Measurements from ENCODE around the gene SLC12A1.

DNA sequence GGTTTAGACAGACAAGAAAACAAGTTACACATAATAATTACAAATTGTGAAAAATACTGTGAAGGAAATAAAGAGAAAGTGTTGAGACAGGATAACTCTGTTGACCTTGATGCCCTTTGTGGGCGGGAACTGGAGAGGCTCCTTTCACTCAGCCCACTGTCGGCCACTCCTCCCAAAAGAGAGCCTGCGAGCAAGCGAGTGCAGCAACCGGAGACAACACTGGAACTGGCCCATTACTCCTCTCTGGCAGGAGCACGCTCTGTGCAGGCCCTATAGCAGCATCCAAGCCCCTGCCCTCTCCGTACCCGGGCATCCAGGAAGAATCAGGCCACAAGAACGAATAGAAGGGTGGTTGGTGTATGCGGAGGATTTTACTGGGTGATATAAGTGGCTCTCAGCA, 108.9 kb downstream of the SLC12A1 start:
- TF ChIP-seq, protein P1, sequence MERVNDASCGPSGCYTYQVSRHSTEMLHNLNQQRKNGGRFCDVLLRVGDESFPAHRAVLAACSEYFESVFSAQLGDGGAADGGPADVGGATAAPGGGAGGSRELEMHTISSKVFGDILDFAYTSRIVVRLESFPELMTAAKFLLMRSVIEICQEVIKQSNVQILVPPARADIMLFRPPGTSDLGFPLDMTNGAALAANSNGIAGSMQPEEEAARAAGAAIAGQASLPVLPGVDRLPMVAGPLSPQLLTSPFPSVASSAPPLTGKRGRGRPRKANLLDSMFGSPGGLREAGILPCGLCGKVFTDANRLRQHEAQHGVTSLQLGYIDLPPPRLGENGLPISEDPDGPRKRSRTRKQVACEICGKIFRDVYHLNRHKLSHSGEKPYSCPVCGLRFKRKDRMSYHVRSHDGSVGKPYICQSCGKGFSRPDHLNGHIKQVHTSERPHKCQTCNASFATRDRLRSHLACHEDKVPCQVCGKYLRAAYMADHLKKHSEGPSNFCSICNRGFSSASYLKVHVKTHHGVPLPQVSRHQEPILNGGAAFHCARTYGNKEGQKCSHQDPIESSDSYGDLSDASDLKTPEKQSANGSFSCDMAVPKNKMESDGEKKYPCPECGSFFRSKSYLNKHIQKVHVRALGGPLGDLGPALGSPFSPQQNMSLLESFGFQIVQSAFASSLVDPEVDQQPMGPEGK (CRISPR knock-in tag; IDR thresholded peaks at IDR 0.05; ENCODE audit: borderline replicate concordance), result no peak
- TF ChIP-seq ZNF70 (CRISPR knock-in tag; IDR thresholded peaks at IDR 0.05) (no peak), OSR1 (CRISPR knock-in tag; IDR thresholded peaks at IDR 0.05) (no peak), ZFP30 (CRISPR knock-in tag; IDR thresholded peaks at IDR 0.05) (no peak), ZFP3 (CRISPR knock-in tag; IDR thresholded peaks at IDR 0.05) (no peak), CSDC2 (CRISPR knock-in tag; IDR thresholded peaks at IDR 0.05) (no peak), ARNTL (CRISPR knock-in tag; IDR thresholded peaks at IDR 0.05; ENCODE audit: borderline replicate concordance, low read depth) (no peak), ESRRG (CRISPR knock-in tag; IDR thresholded peaks at IDR 0.05) (no peak), PPARA (CRISPR knock-in tag; IDR thresholded peaks at IDR 0.05; ENCODE audit: borderline replicate concordance) (no peak)
- TF ChIP-seq, protein P2, sequence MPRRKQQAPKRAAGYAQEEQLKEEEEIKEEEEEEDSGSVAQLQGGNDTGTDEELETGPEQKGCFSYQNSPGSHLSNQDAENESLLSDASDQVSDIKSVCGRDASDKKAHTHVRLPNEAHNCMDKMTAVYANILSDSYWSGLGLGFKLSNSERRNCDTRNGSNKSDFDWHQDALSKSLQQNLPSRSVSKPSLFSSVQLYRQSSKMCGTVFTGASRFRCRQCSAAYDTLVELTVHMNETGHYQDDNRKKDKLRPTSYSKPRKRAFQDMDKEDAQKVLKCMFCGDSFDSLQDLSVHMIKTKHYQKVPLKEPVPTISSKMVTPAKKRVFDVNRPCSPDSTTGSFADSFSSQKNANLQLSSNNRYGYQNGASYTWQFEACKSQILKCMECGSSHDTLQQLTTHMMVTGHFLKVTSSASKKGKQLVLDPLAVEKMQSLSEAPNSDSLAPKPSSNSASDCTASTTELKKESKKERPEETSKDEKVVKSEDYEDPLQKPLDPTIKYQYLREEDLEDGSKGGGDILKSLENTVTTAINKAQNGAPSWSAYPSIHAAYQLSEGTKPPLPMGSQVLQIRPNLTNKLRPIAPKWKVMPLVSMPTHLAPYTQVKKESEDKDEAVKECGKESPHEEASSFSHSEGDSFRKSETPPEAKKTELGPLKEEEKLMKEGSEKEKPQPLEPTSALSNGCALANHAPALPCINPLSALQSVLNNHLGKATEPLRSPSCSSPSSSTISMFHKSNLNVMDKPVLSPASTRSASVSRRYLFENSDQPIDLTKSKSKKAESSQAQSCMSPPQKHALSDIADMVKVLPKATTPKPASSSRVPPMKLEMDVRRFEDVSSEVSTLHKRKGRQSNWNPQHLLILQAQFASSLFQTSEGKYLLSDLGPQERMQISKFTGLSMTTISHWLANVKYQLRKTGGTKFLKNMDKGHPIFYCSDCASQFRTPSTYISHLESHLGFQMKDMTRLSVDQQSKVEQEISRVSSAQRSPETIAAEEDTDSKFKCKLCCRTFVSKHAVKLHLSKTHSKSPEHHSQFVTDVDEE (CRISPR knock-in tag; IDR thresholded peaks at IDR 0.05), result no peak
- TF ChIP-seq, protein P3, sequence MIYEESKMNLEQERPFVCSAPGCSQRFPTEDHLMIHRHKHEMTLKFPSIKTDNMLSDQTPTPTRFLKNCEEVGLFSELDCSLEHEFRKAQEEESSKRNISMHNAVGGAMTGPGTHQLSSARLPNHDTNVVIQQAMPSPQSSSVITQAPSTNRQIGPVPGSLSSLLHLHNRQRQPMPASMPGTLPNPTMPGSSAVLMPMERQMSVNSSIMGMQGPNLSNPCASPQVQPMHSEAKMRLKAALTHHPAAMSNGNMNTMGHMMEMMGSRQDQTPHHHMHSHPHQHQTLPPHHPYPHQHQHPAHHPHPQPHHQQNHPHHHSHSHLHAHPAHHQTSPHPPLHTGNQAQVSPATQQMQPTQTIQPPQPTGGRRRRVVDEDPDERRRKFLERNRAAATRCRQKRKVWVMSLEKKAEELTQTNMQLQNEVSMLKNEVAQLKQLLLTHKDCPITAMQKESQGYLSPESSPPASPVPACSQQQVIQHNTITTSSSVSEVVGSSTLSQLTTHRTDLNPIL (CRISPR knock-in tag; IDR thresholded peaks at IDR 0.05; ENCODE audit: low read depth), result no peak
- TF ChIP-seq, protein P4, sequence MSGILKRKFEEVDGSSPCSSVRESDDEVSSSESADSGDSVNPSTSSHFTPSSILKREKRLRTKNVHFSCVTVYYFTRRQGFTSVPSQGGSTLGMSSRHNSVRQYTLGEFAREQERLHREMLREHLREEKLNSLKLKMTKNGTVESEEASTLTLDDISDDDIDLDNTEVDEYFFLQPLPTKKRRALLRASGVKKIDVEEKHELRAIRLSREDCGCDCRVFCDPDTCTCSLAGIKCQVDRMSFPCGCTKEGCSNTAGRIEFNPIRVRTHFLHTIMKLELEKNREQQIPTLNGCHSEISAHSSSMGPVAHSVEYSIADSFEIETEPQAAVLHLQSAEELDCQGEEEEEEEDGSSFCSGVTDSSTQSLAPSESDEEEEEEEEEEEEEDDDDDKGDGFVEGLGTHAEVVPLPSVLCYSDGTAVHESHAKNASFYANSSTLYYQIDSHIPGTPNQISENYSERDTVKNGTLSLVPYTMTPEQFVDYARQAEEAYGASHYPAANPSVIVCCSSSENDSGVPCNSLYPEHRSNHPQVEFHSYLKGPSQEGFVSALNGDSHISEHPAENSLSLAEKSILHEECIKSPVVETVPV (CRISPR knock-in tag; IDR thresholded peaks at IDR 0.05), result no peak
